Lower lobe of right lung (tissue), 2 donors: ENCODE measurements around the gene NUTF2. TPM values are rescaled to one million over a fixed set of nuclear protein-coding genes. Genes with fewer than 3 reads are reported as not detected.

Experiments used
- ATAC-seq, 2 donors: fragments of 200-7000 bp; cut with Tn5 transposase; one replicate each; pipeline ENCODE4 v1.9.1; 2020 to 2022; ENCODE audit warnings: mild to moderate bottlenecking in 2 of 2, moderate library complexity in 2 of 2
- DNase-seq: peaks from one replicate; pipeline ENCODE4 v3.0.0-alpha.2; 2020
- H3K27ac ChIP-seq: fragments of 200-600 bp; one replicate; pipeline ENCODE4 v1.8.0; 2022
- H3K27me3 ChIP-seq: fragments of 200-600 bp; one replicate; pipeline ENCODE4 v1.8.0; 2022; ENCODE audit warnings: low read depth
- H3K36me3 ChIP-seq: fragments of 200-600 bp; one replicate; pipeline ENCODE4 v1.8.0; 2022; ENCODE audit warnings: mild to moderate bottlenecking
- H3K4me1 ChIP-seq: fragments of 200-600 bp; one replicate; pipeline ENCODE4 v1.8.0; 2022
- H3K4me3 ChIP-seq: fragments of 200-600 bp; one replicate; pipeline ENCODE4 v1.8.0; 2022; ENCODE audit warnings: mild to moderate bottlenecking
- H3K9me3 ChIP-seq: fragments of 200-600 bp; one replicate; pipeline ENCODE4 v1.8.0; 2022
- intact Hi-C: fragments of 100-400 bp; cut with DNase I; formaldehyde crosslinking; loops from one replicate; pipeline ENCODE4 v1.11.0; 2022
- total RNA-seq: library from RNA; stranded (reverse); fragmentation: NEBNext Ultra II Directional; extraction: Animal tissue kit (Norgen Biotek cat#: 25700); gene quantifications from one replicate; pipeline ENCODE4 v1.2.1, GENCODE V29; 2021
- TF ChIP-seq, protein P1 (sequence below): fragments of 200-600 bp; IDR thresholded peaks from one replicate; pipeline ENCODE4 v1.8.0; 2022; ENCODE audit warnings: antibody characterized with exemption, mild to moderate bottlenecking
- donor health status: DM: no; HTN: yes; CAD: no; lungs with severe emphysema.

NUTF2 gene
- total RNA-seq, 1 donor from 2014 or later: 55.8 TPM

DNA sequence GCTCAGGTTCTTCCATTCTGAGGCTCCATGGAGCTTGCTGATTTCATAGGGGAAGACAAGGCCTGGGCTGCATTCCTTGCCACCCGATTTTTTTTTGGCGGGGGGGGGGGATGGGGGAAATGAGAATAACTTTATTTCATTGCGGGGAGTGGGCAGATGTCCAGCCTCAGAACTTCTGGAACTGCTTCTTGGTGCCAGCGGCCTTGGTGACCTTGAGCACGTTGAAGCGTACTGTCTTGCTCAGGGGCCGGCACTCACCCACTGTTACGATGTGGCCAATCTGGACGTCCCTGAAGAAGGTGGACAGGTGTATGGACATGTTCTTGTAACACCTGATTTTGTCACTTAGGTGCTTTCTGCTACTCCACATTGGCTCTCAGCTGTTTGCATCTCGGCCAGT is 9.1 kb downstream of the NUTF2 start:
- Histone ChIP-seq H3K27ac (no peak overlapping the region), H3K4me3 (no peak overlapping the region), H3K9me3 (no peaks in the 10 kb centered on the region), H3K4me1 (peaks cover 42% of the 10 kb centered on the region), H3K27me3 (no peaks in the 10 kb centered on the region), H3K36me3 (peaks cover 19% of the 10 kb centered on the region)
- ATAC-seq (no peak), DNase-seq (no peak)
- intact Hi-C loops: no loop called here
- TF ChIP-seq, protein P1, sequence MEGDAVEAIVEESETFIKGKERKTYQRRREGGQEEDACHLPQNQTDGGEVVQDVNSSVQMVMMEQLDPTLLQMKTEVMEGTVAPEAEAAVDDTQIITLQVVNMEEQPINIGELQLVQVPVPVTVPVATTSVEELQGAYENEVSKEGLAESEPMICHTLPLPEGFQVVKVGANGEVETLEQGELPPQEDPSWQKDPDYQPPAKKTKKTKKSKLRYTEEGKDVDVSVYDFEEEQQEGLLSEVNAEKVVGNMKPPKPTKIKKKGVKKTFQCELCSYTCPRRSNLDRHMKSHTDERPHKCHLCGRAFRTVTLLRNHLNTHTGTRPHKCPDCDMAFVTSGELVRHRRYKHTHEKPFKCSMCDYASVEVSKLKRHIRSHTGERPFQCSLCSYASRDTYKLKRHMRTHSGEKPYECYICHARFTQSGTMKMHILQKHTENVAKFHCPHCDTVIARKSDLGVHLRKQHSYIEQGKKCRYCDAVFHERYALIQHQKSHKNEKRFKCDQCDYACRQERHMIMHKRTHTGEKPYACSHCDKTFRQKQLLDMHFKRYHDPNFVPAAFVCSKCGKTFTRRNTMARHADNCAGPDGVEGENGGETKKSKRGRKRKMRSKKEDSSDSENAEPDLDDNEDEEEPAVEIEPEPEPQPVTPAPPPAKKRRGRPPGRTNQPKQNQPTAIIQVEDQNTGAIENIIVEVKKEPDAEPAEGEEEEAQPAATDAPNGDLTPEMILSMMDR: no peak

DNA sequence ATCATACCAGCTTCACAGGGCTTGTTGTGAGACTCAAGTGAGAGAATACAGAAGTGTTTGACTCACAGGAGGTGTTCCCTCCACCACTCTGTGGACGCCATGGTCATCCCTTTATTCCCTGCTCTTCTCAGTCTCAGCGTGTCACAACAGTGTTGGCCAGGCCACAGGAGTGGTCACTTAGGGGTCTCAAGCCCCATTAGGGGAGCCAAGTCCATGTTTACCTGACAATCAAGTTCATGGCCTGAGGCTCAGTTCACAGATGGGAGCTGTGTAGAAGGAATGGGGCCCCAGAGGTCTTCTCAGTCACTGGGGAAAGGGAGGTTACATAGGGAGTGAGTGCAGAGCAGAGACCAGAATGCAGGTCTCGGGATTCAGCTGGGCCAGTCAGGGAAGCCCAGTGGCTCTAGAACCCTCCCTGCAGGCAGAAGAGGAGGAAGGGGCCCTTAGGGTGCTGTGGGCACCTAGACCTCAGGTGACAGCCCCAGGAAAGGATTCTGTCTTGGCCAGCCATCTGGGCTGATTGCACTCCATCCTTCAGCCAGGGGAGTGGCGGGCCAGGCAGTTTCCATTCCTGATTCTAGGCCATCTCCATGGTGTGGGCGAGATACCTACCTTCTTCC is 10.3 kb downstream of the NUTF2 start:
- intact Hi-C loops: no loop called here
- ATAC-seq (no peak), DNase-seq (no peak)
- peaks cover 23% of the 10 kb centered on the region for H3K36me3 ChIP-seq
- H3K9me3 ChIP-seq: no peaks in the 10 kb centered on the region
- peaks cover 51% of the 10 kb centered on the region for H3K4me1 ChIP-seq
- H3K27me3 ChIP-seq: no peaks in the 10 kb centered on the region
- peak overlapping the region; percentile 92 for H3K27ac ChIP-seq
- TF ChIP-seq, protein P1: no peak
- no peak overlapping the region for H3K4me3 ChIP-seq

DNA sequence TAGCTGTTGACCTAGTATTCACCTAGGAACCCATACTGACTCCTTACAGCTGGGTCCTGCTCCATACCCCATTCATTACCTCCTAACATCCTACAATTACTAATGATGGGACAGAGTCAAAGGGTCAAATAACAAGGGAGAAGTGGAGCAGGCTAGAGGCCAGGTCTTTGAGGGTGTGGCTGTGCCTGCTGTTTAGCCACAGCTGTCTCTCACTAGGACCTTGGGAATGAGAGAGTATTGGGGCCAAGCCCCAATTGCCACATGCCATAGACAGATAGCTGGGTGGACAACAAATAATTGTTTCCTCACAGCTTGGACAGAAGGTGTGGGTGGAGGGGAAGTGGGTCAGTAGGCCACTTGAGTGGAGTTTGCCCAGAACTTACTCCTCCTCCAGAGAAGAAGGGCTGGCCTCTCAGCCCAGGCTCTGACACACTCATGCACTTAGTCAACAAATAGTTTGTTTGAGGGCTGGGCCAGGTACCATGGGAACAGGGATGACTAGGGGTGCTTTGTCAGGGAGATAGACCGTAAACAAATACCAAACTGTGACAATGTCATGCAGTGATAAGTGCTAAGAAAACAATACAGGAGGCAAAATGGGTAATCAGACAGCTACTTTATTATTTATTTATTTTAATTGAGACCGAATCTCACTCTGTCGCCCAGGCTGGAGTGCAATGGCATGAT is 11.0 kb downstream of the NUTF2 start:
- peak; percentile 96 to 97 for ATAC-seq
- H3K4me3 ChIP-seq: no peak overlapping the region
- TF ChIP-seq, protein P1: no peak
- intact Hi-C loops: no loop called here
- H3K36me3 ChIP-seq: peaks cover 23% of the 10 kb centered on the region
- H3K9me3 ChIP-seq: no peaks in the 10 kb centered on the region
- peak; percentile 89 for DNase-seq
- H3K27ac ChIP-seq: peak overlapping the region; percentile 92
- no peaks in the 10 kb centered on the region for H3K27me3 ChIP-seq
- H3K4me1 ChIP-seq: peaks cover 54% of the 10 kb centered on the region

DNA sequence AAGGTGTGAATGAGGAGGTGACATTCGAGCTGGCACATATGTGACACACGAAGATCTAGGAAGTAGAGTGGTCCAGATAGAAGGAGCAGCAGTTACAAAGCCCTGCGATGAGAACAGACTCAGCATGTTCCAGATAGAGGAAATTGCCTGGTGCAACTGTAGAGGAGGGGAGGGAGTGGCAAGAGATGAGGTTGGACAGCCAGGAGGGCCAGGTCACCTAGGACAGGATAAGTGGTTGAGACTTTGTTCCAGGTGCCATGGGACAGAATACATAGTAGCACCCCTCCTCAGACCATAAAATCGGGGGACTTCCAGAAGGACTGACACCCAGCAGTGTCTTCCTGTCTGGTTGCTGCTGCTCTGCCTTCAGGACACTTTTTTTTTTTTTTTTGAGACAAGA is 11.8 kb downstream of the NUTF2 start:
- intact Hi-C loops: no loop called here
- TF ChIP-seq, protein P1: no peak
- H3K27me3 ChIP-seq: no peaks in the 10 kb centered on the region
- H3K4me1 ChIP-seq: peaks cover 61% of the 10 kb centered on the region
- DNase-seq (no peak), ATAC-seq (peak; percentile 28 to 42)
- peaks cover 18% of the 10 kb centered on the region for H3K36me3 ChIP-seq
- no peak overlapping the region for H3K4me3 ChIP-seq
- peak overlapping the region; percentile 92 for H3K27ac ChIP-seq
- no peaks in the 10 kb centered on the region for H3K9me3 ChIP-seq

DNA sequence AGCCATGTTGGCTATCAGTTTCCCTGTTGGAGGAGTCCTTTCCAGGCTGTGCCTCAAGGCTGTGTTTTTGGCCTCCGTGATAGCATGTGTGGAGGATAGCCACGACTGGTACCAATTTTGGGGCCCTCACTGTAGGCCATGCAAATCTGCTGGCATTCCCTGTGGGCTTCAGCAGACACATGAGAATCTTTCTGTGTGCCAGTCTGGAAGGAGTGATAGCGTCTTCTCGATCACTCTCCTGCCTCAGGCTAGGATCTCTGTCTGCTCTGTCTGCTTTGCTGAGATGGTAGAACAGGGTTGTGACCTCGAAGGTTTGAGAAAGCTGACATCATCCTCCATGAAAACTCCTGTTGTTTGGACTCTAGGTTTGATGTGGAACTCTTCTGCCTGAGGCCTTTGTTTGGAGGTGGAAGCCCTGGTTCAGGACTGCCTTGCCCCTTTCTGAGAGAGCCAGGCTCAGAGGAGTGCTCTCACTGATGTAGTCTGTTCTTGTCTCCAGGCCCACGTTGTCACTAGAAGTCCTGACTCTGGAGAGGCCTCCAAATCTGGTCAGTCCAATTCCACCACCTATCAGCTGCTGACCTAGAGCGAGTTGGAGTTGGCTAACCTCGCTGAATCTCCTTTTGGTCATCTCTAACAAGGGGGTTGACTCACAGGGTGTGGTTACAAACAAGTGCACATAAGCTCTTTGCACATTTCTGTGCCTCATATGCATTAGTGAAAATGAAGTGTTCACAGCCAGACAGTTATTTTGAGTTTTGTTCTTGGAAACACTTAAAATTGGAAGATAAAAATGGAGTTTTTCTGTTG is 14.1 kb downstream of the NUTF2 start:
- Histone ChIP-seq H3K9me3 (no peaks in the 10 kb centered on the region), H3K4me3 (no peak overlapping the region), H3K27ac (peak overlapping the region; percentile 11), H3K27me3 (no peaks in the 10 kb centered on the region), H3K36me3 (peaks cover 22% of the 10 kb centered on the region), H3K4me1 (peaks cover 53% of the 10 kb centered on the region)
- DNase-seq: no peak
- ATAC-seq: no peak
- intact Hi-C loops: no loop called here
- TF ChIP-seq, protein P1: no peak
